Ammon's horn (tissue), 1 donor: ENCODE results near the gene MTRR.

Source experiments
- DNase-seq: peaks from one replicate; pipeline ENCODE4 v3.0.0-alpha.2; 2016; ENCODE audit warnings: low spot score

Gene MTRR

DNA sequence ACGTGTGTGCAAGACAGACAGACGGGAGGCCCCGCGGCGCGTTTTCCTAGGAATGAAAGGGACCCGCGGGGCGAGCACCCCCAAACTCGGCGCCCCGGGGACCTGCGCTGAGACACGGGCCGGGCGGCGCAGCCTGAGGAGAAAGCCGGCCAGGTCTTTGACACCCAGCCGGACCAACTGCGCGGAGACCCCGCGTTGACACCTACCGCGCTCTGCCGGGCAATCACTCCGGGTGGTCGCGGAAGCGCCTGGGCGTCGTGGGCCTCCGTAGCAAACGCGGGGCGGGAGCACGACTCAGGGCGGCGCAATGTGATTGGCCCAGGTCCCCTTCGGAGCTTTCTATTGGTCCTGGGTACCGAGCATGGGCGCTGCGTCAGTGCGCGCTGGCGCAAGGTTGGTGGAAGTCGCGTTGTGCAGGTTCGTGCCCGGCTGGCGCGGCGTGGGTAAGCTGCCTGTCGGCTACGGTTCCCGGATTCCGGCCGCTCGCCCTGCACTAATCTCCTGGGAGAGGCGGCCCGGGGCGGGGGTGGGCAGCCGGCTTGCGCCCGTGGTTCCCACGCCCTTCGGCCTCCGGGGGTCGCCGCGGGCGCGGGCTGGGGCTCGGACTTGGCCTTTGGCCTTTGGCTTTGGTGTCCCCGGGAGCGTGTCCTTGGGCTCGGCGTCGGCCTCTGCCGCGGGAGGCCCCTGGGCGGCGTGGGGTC, at the start of gene MTRR, which contains the start of gene FASTKD3:
MTRR (plus strand) TSS at position 376 of the 701 bp plus-strand sequence. CDS start 1,647 bp downstream, outside the sequence.
FASTKD3 (minus strand) TSS at position 259 of the 701 bp plus-strand sequence. CDS start 948 bp downstream, outside the sequence.
- peak; percentile 97 for DNase-seq

DNA sequence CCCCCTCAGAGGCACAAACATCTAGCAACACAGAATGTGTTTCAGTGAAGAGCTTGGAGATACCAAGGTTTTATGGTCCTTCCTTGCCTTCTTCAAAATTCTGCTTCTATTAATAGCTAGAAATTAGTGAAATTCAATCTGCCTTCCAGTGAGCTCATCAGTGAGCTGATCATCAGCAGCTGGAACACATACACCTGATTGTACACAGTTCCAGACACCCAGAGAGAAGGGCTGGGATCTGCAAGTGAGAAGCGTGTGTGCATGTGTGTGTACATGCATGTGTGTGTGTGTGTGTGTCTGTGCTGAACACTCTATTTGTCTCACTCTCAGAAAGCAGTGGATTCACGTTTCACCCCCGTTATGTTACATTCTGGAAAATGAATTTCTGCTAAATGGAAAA, 46.5 kb upstream of the MTRR start:
- DNase-seq: no peak

DNA sequence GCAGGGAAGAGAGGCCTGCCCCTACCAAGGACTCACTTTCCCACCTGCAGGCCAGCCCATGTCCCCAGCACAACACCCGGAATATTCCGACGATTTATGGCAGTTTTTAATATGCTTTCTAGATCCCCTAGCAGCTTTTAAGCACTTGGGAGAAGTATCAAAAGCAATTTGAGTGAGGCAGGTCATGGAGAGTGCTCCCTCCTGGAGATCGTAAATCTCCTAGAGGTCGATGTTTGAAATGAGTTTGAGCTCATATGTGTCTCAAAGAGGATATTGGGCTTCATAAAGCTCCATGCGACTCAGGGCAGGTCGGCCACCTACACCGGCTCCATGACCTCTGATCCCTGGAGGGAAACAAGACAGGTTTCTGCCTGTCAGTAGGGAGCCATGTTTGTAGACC, 45.4 kb upstream of the MTRR start:
- no peak for DNase-seq

DNA sequence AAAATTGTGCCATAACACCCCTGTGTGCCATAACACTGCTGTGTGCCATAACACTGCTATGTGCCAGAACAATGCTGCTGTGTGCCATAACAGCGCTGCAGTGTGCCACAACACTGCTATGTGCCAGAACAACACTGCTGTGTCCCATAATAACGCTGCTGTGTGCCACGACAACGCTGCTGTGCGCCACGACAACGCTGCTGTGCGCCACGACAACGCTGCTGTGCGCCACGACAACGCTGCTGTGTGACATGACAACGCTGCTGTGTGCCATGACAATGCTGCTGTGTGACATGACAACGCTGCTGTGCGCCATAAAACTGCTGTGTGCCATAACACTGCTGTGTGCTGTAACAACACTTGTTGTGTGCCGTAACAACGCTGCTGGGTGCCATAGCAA, 44.0 kb upstream of the MTRR start:
- DNase-seq: no peak

DNA sequence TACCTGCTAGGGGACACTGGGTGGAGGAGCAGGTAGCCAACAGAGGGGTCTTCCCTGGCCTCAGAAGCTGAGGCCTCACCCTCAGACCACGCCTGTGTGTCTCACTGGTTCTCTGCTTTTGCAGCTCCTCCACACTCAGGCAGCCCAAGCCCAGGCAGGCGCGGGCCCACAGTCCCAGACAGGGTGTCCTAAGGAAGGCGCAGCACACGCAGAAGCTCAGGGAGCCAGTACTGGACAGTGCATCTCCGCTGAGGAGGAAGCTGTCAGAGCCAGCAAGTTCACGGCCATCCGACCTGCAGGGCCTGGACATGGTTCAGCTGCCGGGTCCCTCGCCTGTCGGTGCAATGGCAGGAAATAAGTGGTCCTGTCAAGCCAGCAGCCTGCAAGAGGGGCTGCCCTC, 43.3 kb upstream of the MTRR start:
- DNase-seq: no peak

DNA sequence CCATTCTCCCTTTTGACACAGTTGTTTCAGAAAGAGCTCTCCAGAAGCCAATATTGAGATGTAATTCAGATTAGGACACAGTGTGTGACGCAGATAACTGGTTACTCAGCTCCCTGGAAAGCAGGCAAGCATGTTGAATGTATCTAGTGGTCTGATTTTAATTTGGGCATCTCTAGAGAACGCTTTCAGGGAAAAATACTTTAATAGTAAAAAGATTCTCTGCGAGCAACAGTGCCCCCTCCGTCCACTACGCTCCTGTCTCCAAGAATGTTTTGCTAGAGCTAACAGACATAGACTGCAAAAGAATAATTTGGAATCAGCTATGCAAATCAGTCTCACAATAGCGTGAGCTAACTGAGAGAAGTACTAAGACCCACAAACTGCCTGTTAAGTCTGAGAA, 41.3 kb upstream of the MTRR start:
- DNase-seq: peak; percentile 42

DNA sequence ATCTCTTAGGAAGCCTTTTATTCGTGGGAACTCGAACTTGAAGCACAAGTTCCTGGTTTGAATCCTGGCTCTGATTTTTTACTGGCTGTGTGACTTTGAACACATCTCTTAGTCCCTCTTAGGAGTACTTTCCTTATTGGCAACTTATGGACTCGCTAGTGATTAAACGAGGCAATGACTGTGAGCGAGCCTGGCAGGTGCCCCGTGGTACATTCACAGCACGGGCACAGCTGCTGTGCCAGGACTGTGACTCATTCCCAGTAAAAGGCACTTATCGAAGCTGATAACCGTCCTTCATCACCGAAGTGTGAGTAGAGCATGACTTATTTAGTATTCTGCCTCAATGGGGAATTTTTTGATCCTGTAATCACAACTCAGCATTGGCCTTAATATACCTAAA, 40.7 kb upstream of the MTRR start:
- DNase-seq: no peak

DNA sequence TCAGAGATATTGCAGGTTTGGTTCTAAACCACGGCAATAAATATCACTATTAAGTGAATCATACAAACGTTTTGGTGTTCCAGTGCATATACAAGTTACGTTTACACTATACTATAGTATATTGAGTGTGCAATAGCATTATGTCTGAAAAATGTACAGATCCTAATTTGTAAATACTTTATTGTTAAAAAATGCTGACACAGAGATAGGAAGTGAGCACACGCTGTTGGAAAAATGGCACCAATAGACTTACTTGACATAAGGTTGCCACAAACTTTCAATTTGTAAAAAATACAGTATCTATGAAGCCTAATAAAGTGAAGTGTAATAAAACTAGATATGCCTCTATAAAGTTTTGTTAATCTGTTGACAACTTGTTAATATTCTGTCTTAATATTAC, 34.0 kb upstream of the MTRR start:
- no peak for DNase-seq

DNA sequence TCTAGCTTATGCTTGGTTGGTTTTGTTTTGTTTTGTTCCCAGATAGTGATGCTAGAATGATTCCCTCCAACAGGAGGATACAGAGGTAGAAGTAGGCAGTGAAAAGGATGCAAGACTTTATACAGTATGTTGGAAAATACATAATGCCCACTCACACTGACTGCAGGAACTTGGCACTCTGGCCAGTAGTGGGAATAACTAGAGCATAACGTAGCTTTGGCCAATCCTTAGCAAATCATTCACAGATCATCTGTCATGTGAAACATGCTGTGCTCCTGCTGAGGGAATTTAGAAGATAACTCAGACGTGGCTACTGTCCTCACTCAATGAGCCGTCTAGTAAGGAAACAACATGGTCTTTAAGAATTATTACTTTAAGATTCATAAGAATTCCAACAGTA, 31.5 kb upstream of the MTRR start:
- DNase-seq: no peak

DNA sequence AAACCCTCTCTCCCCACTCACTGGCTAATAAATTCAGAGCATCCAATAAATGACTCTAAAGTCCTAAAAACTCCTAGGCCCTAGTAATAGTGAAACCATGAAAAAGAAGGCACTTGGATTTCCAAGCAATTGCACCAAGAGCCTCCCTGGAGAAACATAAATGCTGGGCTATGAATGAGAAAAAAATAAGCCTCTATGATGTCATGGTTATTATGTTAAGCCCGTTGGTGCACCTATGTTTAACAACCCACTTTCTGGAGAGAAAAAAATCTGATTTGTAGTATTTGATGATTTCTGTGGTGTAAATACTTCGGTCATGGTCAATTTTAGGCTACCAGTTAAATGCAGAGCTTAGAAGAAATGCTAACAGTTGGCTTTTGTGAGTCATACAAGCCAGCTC, 26.4 kb upstream of the MTRR start:
- no peak for DNase-seq

DNA sequence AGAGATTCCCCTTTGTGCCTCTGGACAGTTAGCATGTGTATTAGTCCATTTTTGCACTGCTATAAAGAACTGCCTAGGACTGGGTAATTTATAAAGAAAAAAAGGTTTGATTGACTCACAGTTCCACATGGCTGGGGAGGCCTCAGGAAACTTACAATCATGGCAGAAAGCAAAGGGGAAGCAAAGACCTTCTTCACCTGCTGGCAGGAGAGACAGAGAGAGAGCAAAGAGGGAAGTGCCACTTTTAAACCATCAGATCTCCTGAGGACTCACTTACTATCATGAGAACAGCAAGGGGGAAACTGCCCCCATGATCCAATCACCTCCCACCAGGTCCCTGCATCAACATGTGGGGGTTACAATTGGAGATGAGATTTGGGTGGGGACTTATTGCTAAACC, 24.0 kb upstream of the MTRR start:
- no peak for DNase-seq

DNA sequence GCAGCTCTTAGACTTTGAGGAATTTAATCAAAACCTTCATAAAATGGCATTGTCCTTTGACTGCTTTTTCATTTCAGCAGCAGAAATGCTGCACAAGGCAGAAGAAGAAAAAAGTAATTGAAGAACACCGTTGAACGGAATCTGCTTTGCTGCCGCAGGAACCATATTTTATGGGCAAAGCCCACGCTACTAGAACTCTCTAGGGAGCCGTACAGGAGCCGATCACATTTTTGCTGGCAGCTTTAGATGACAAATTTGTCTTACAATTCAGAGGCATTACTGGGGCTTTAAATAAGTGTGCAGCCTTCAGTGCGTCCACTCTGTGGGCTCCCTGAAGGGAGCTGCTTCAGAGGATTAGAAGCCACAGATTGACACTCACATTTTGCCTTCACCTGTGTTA, 23.4 kb upstream of the MTRR start:
- no peak for DNase-seq

DNA sequence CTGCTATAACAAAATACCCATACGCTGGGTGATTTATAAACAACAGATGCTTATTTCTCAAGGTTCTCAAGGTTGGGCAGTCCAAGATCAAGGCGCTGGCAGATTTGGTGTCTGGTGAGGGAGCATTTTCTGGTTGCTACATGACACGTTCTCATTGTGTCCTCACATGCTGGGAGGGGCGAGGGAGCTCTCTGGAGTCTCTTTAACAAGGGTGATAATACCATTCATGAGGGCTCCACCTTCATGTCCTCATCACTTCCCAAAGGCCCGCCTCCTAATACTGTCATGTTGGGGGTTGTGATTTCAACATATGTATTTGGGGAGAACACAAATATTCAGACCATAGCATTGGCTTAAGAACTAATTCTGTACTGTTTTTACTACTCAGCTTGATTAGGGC, 22.6 kb upstream of the MTRR start:
- no peak for DNase-seq

DNA sequence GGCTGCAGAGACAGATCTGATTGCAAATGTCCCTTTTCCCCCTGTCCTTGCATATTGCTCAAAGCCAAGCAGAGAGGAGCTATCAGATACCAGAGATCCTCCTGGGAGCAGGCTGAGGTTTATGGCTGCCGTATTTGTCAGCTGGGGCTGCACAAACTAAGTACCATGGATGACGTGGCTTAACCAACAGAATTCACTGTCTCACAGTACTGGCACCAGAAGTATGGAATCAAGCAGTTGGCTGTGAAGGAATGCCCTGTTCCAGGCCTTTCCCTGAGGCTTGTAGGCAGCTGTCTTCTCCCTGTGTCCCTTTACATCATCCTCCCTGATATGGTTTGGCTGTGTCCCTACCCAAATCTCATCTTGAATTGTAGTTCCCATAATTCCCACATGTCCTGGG, 20.7 kb upstream of the MTRR start:
- DNase-seq: no peak

DNA sequence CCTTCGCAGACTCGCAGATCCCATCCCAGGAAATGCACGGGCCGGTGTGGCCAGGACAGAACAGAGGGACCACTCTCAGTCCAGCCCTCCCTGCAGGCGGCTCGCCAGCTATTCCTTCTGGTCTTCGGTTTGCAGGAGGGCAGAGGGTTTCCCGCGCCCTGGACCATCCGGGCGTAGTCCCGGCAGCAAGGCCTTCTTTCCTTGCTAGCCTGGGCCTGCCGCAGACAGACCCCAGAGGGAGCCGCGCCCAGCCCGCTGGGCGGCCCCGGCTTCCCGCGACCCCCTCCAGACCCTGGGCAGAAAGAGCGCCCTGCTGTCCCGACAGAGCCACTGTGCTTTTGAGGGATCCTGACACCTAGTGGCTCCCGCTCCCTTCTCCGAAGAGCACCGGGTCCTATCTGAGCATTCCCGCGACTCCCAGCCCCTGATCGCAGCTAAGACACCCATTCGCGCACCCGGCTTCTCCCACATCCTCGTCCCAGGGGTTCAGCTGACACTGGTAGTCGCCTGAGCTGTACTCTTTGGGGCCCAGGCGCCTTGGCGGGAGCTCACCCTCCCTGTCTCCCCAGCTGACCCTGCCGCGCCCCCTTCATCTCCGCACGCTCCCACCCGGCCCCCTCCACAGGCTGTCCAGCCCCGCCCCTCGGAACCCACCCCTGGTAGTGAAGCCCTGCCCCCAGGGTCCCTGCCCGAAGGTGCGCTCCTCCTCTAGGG, 19.1 kb upstream of the MTRR start:
- peak; percentile 65 for DNase-seq

DNA sequence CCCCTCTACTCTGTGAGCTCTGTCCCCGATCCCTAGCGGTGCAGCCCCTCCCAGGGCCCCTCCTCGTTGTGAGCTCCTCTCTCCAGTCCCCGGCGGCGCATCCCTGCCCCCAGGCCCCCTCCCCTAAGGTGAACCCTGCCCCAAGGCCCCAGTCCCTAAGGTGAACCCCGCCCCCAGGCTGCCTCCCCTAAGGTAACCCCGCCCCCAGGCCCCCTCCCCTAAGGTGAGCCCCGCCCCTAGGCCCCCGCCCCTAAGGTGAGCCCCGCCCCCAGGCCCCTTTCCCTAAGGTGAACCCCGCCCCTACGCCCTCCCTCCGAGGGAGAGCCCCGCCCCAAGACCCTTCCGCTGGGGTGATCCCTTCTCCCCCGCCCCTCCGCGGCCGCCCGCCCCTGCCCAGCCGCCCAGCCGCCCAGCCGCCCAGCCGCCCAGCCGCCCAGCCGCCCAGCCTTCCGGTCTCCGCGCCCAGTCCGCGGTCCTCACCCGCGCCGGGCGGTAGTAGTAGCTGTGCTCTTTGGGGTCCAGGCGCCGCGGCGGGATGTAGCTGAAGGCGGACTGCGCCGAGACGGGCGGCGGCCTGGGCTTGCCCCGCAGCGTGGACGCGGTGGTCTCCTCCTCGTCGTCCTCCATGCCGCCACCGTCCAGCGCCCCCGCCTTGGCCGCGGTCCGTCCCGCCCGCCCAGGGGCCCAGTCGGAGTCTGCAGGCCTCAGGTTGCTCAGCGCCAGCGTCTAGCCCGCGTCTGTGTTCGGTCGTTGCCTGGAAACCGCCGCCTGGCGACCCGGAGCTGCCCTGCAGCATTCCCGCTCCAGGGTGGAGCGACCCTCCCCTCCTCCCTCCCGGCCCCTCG, 18.3 kb upstream of the MTRR start, which contains the start of gene CFAP90:
CFAP90 (minus strand) TSS at position 739 of the 845 bp plus-strand sequence; CDS start at position 627, 112 bp downstream.
- peak; percentile 51 for DNase-seq

DNA sequence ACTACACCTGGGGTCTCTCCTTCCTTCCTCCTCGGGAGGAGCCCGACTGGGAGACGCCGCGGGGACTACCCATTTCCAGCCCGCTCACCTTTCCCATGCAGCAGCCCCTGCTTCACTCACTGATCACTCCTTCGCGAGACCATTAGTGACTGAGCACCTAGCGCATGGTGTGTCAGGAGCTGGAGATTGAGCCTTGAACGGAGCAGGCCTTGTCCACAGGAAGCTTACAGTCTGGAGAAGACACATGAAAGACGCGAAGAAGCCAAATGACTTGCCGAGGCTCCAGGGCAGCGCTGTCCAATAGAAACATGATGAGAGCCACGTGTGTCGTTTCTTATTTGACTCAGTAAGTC, 17.7 kb upstream of the MTRR start:
- DNase-seq: no peak

DNA sequence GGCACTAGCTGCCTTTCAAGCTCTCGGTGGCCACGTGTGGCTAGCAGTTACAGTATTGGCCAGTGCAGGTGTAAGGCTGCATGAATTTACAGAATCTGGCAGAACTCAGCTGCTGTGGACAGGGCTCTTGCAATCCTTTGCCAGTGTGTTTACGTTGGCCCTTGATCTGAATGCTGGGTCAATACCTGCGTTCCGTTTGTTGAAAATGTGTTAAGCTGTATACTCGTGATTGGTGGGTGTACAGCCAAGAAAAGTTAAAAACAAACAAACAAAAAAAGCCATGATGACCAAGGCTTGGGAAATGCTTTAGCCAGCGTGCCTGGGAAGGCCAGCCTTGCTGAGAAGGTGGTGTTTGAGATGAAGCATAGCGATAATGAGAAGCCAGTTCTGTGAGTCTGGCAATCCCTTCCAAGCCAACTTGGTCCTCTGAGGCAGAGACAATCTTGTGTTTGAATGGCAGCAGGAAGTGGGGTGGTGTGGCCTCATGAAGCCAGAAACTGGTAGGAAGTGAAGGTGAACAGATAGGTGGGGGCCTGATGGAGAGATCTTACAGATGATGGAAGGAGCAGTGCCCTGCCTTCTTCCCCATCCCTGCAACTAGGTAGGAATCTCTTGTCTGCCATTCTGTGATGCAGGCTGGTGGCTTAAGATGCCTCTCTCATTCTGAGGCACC, 17.2 kb upstream of the MTRR start:
- DNase-seq: no peak

DNA sequence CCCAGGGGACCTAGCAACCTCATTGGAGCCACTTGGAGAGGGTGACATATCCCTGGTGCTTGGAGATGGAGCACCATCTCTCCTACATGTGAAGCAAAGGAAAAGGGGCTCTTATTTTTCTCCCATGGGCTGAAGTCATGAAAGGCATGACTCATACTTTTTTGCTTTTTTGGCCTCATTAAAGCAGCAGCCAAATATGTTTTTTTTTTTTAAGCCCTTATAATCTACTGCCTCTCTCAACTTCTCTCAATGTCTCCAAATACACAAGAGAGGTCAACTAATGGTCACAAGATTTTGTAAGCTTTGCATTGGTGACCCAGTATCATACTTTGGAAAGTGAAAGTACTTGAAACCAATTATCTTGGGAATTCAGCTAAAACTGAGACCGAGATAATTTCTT, 16.4 kb upstream of the MTRR start:
- no peak for DNase-seq

DNA sequence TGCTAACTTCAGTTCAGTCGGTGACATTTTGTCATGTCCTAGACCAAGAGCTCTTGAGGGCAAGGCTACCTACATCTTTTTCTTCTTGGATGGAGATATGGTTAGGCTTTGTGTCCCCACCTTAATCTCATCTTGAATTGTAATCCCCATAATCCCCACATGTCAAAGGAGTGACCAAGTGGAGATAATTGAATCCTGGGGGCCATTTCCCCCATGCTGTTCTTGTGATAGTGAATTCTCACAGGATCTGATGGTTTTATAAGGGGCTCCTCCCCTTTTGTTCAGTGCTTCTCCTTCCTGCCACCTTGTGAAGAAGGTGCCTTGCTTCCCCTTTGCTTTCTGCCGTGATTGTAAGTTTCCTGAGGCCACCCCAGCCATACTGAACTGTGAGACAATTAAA, 16.0 kb upstream of the MTRR start:
- DNase-seq: no peak

DNA sequence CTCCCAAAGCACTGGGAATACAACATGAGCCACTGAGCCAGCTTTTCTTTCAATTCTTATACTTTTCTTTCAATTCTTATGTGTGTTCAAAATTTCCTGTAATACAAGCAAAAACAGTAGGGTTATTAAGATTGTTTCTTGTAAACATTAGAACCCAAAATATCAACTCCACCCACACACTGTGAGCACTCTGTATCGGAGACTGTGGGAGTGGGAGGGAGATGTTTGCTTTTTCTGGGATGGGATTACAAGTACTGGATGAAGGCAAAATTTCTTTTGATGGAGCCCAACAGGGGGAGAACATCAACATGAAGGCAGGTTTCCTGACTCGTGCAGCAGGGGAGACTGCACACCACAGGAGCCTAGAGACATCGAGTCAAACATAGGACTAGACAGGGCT, 13.3 kb upstream of the MTRR start:
- no peak for DNase-seq

DNA sequence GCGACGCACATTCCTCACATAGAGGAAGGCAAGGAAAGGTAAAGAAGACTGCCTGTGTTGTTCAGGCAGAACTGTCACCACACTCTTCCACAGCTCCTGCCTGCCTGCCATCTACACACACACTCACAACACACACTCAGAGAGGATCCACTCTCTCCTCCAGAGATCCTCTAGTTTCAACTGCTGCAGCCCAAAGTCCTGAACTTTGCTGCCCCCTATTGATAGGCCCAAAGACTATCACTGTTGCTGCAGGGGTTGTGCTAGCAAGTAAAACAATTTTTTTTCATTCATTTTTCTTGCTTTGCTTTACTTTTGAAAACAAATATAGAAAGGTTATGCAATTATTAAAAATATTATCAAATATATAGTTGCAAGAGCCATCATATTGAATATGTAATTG, 12.1 kb upstream of the MTRR start:
- DNase-seq: peak; percentile 85
